Activated naive CD4-positive, alpha-beta T cell treated with Interleukin-2 at 50 U/mL for 16 hours (primary cell): ENCODE data around the gene ORAI1.
A peak's percentile ranks its signal among the peaks of the same experiment; 100 is the strongest.
"Not testable (repeated sequence)": the region's sequence is repeated elsewhere in the genome, so short reads cannot be mapped to it uniquely, and the experiment has no call there.

Experiments
- DNase-seq: peaks from one replicate; pipeline ENCODE4 v3.0.0-alpha.2; 2020

ORAI1 gene

GRCh38 chr12:121608301-121608700, 18.0 kb upstream of the ORAI1 start:
- DNase-seq, result no peak

- DNase-seq, result no peak
Observed at GRCh38 chr12:121610239-121611149, 15.8 kb upstream of the ORAI1 start.

- peak; percentile 26 for DNase-seq
Observed at GRCh38 chr12:121611306-121611705, 15.0 kb upstream of the ORAI1 start.

GRCh38 chr12:121613462-121613861, 12.9 kb upstream of the ORAI1 start:
- DNase-seq, result no peak

- DNase-seq, result no peak
Observed at GRCh38 chr12:121614872-121615467, 11.4 kb upstream of the ORAI1 start.

- DNase-seq, result no peak
Observed at GRCh38 chr12:121618659-121619233, 7.6 kb upstream of the ORAI1 start.

GRCh38 chr12:121620333-121620891, 5.9 kb upstream of the ORAI1 start:
- no peak for DNase-seq

- DNase-seq, result peak; percentile 90
Observed at GRCh38 chr12:121626853-121627640, 717 bp downstream of the ORAI1 start.

GRCh38 chr12:121628037-121628436, 1.7 kb downstream of the ORAI1 start:
- peak; percentile 24 for DNase-seq

- DNase-seq, result no peak
Observed at GRCh38 chr12:121628536-121628935, 2.2 kb downstream of the ORAI1 start.

- no peak for DNase-seq
Observed at GRCh38 chr12:121630791-121631355, 4.5 kb downstream of the ORAI1 start.

GRCh38 chr12:121632069-121632970, 6.0 kb downstream of the ORAI1 start:
- DNase-seq, result no peak

- DNase-seq, result not testable (repeated sequence)
Observed at GRCh38 chr12:121633833-121634196, 7.5 kb downstream of the ORAI1 start.

- DNase-seq, result no peak
Observed at GRCh38 chr12:121634836-121635235, 8.5 kb downstream of the ORAI1 start.

- DNase-seq, result peak; percentile 45
Observed at GRCh38 chr12:121637231-121637914, 11.0 kb downstream of the ORAI1 start.

- no peak for DNase-seq
Observed at GRCh38 chr12:121638298-121639202, 12.2 kb downstream of the ORAI1 start.

GRCh38 chr12:121641343-121641630, 15.0 kb downstream of the ORAI1 start:
- DNase-seq, result no peak

- no peak for DNase-seq
Observed at GRCh38 chr12:121648458-121649028, 22.2 kb downstream of the ORAI1 start.

- DNase-seq, result no peak
Observed at GRCh38 chr12:121649322-121649721, 23.0 kb downstream of the ORAI1 start.
